GM21717 (cell line): ENCODE results near the gene KPNB1.
"Not testable (repeated sequence)": the region's sequence is repeated elsewhere in the genome, so short reads cannot be mapped to it uniquely, and the experiment has no call there.

Experiments
- ATAC-seq: cut with Tn5 transposase; IDR thresholded peaks from one replicate; pipeline ENCODE4 v1.9.1; 2021; ENCODE audit warnings: mild to moderate bottlenecking, moderate library complexity; ENCODE audit not compliant: unreplicated experiment

KPNB1 gene

GRCh38 chr17:47676510-47677165 is 26.9 kb downstream of the KPNB1 start:
- no peak for ATAC-seq

- ATAC-seq, result no peak
Observed at GRCh38 chr17:47678196-47678595, 28.5 kb downstream of the KPNB1 start.

- no peak for ATAC-seq
Observed at GRCh38 chr17:47682138-47682537, 32.4 kb downstream of the KPNB1 start.

GRCh38 chr17:47682727-47683126 is 33.0 kb downstream of the KPNB1 start:
- not testable (repeated sequence) for ATAC-seq

- ATAC-seq, result no peak
Observed at GRCh38 chr17:47684025-47684424, 34.3 kb downstream of the KPNB1 start.

GRCh38 chr17:47684535-47685193 is 34.9 kb downstream of the KPNB1 start:
- no peak for ATAC-seq

GRCh38 chr17:47685556-47686275 is 36.0 kb downstream of the KPNB1 start:
- no peak for ATAC-seq

- no peak for ATAC-seq
Observed at GRCh38 chr17:47686276-47686635, 36.5 kb downstream of the KPNB1 start.

GRCh38 chr17:47686664-47687327 is 37.1 kb downstream of the KPNB1 start:
- ATAC-seq, result no peak

GRCh38 chr17:47687328-47687690 is 37.6 kb downstream of the KPNB1 start:
- no peak for ATAC-seq

- ATAC-seq, result no peak
Observed at GRCh38 chr17:47687748-47688147, 38.0 kb downstream of the KPNB1 start.

- no peak for ATAC-seq
Observed at GRCh38 chr17:47690121-47690520, 40.4 kb downstream of the KPNB1 start.

GRCh38 chr17:47692137-47692894 is 42.6 kb downstream of the KPNB1 start:
- no peak for ATAC-seq

GRCh38 chr17:47692895-47693730 is 43.4 kb downstream of the KPNB1 start:
- ATAC-seq, result no peak

GRCh38 chr17:47693731-47694580 is 44.2 kb downstream of the KPNB1 start, which contains the start of gene TBKBP1:
TBKBP1 (plus strand) TSS chr17:47694161; CDS start chr17:47696113, 1,952 bp downstream.
- ATAC-seq, result no peak

- no peak for ATAC-seq
Observed at GRCh38 chr17:47694581-47695428, 45.1 kb downstream of the KPNB1 start.

GRCh38 chr17:47695429-47696376 is 46.0 kb downstream of the KPNB1 start:
- ATAC-seq, result no peak
